DOHH2 (cell line): Measurements from ENCODE around the gene COL18A1.

Experiments
- CTCF ChIP-seq: fragments of 200-600 bp; sonication (generic); IDR thresholded peaks from one replicate; pipeline ENCODE4 v1.5.1; 2014; ENCODE audit warnings: antibody characterized with exemption, mild to moderate bottlenecking, low read depth, low read length; ENCODE audit not compliant: poor library complexity, severe bottlenecking
- EZH2phosphoT487 ChIP-seq: fragments of 200-600 bp; sonication (generic); IDR thresholded peaks from 2 replicates; pipeline ENCODE4 v1.6.1; 2017; ENCODE audit warnings: borderline replicate concordance, mild to moderate bottlenecking, antibody characterized with exemption, low read length, moderate library complexity, mixed read lengths

DNA sequence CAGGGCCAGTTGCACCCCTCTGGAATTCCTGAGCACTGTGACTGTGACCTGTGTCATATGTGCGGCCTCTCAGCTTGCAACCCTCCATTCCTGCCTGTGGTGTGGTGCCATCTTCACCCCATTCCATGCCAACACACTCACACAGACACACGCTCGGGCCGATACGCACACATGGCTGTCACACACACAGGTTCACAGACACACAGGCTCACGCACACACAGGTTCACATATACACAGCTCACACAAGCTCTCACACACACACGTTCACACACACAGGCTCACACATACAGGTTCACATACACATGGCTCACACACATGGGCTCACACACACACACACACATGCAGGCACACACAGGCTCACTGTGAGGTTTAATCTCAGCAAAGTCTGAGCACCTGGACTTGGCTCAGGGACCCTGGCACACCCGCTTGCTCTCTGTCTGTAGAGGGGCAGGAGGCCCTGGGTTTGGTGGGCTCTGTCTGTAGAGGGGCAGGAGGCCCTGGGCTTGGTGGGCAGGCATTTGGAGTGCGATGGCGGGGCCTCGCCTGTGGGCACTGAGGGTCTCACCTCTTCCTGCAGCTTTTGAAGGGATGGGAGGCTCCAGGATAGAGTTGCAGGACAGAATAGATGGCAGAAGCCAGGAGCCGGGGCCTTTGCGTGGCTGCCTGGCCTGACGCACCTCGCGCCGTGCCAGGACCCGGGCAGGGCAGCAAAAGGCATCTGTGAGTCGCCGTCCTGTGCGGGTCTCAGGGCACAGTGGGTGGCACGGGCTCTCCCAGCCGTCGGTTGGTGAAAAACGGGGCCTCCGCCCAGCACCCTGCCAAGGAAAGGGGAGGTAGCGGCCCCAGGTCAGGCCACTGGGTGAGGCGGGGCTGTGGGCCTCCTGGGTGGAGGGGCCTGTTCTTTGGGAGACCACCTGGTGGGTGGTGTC lies 17.1 kb downstream of the COL18A1 start:
- no peak for TF ChIP-seq CTCF
- no peak for TF ChIP-seq EZH2phosphoT487
